Right kidney (tissue), 1 donor: ENCODE results near the gene FNDC3A.

ENCODE experiments used
- DNase-seq: peaks from one replicate; pipeline ENCODE4 v3.0.0-alpha.2; 2016

The FNDC3A gene

DNA sequence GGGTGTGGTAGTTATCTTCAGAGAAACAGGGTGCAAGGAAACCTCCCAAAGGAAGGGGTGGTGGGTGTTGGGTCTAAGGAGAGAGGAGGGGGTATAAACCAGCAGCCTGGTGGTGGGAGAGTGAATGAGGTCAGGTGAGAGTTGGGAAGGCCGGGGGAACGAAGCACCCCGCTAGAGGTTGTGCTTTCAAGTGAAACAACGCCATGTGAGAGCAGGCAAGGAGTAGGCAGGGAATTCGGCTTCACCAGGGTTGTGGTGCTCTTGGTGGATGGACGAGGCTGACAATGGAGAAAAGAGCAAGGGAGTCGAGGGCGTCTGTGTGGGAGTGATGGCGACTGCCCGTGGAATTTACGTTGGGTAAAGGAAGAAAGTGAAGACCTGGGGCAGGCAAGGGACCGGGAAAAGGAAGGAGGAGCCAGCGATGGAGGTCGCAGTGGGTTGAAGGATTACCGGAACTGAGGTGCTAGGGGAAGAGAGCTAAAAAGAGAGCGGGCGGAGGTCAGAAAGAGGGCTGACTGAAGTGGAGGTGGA is 242.3 kb downstream of the FNDC3A start:
- DNase-seq = no peak

DNA sequence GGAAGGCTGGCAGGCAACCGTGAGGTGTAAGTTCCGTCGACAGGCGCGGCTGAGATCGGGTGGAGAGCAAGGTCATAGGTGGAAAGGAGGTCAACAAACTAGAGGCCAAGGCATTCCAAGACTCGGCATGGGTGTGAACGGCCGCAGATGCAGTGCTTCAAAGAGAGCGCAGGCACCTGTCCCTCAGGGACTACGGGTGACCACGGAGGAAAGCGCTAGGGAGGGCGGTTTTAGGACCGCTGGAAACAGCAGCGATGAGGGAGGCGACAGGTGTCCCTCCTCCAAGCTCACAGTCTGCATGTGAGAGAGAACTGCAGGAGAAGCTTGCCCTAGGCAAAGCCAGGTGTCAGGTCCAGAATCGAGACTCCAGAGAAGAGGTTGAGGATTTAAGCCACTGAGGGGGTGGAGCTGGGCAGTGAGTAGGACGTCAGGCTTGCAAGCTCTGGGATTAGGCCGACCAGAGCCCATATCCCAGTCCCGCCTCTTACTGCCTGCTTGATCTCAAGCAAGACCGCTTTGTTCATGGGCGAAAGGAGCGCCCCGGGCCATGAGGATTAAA is 242.9 kb downstream of the FNDC3A start:
- peak; percentile 46 for DNase-seq

DNA sequence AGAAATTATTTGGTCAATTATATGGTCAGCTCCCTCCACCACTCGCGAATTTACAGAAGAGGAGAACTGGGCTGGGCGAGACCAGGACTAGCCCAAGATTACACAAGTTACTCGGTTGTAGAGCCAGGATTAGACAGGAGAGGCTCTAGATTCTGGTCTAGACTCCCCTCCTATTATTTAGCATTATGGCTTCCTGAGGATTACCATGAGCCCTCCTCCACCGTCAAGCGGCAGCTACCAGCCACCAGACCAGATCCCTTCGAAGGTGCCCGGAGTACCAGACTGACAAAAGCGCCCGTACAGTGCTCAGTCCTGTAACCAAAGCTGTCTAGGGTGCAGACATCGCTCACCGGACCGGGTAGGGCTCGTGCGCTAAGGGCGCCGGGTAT is 243.9 kb downstream of the FNDC3A start:
- DNase-seq = no peak

- DNase-seq = peak; percentile 75
These were observed 244.5 kb downstream of the FNDC3A start, which contains the start of gene MLNR for GRCh38 chr13:49220036-49220855. Gene MLNR, plus strand, starts transcription at chr13:49220338. Its CDS starts 0 bp downstream, at chr13:49220338.

GRCh38 chr13:49220856-49221589 is 245.3 kb downstream of the FNDC3A start:
- DNase-seq = peak; percentile 75

DNA sequence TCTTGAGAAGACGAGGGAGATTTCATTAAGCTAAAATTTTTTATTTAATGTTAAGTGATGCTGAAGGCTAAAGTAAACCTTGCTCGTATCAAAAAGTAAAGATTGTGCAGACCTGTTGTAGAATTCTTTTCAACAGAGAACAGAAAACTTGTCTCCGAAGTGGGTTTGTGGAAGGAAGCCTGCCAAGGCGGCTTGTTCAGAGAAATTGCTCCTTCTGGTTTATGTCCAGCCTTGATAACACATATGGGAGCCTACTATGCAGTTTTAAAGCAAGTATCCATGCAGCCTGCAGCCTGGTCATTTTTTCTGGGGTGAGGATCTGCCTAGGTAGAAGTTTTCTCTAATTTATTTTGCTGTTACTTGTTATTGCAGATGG is 245.9 kb downstream of the FNDC3A start:
- no peak for DNase-seq

GRCh38 chr13:49225223-49226042 is 249.7 kb downstream of the FNDC3A start:
- no peak for DNase-seq

DNA sequence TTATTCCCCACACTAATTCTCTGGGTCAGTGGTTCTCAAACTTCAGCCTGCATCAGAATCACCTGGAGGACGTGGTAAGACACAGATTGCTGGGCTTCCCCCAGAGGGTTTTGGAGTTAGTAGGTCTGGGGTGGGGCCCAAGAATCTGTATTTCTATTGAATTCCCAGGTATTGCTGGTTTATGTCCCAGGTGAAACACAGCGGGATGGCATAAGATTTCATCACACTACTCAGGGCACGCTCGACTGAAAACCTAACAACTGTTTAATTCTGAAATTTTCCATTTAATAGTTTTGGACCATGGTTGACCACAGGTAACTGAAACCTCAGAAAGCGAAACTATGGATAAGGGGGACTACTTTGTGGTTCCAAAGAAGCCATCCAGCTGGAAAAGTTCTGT is 250.9 kb downstream of the FNDC3A start:
- no peak for DNase-seq

DNA sequence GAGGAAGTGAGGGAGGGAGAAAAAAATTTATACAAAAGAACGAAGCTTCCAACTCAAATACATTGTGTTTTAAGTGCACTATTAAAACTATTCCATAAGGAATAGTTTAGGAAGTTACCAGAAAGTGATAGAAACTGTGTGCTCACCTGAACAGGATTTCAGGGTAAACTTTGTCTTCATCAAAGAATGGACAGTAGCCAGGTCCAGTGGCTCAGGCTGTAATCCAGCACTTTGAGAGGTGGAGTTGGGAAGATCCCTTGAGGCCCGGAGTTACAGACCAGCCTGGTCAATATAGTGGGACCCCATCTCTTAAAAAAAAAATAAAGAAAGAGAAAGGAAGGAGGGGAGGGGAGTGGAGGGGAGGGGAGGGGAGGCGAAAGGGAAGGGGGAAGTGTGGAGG is 259.0 kb downstream of the FNDC3A start:
- no peak for DNase-seq

- DNase-seq = no peak
These were observed 260.2 kb downstream of the FNDC3A start for GRCh38 chr13:49235856-49236431.

GRCh38 chr13:49238621-49239020 is 262.9 kb downstream of the FNDC3A start:
- DNase-seq = no peak

GRCh38 chr13:49240017-49240416 is 264.3 kb downstream of the FNDC3A start:
- DNase-seq = no peak

GRCh38 chr13:49241296-49241695 is 265.6 kb downstream of the FNDC3A start:
- DNase-seq = no peak

DNA sequence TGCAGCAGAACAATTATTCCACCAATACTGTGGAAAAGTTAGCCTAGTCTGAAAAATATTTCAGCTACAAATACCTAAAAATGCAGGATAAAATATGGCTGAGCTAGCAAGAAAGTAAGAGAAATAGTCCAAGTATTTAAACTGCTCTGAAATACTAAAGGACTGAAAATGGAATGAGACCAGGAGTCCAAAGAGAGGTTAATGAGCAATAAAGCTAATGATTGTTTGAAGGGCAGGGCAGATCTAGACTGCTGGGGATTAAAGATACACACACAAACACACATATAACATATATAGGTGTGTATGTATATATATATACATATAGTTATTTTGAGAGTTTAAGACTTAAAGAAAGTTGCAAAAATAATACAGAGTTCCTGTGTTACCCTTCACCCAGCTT is 269.4 kb downstream of the FNDC3A start:
- DNase-seq = no peak

DNA sequence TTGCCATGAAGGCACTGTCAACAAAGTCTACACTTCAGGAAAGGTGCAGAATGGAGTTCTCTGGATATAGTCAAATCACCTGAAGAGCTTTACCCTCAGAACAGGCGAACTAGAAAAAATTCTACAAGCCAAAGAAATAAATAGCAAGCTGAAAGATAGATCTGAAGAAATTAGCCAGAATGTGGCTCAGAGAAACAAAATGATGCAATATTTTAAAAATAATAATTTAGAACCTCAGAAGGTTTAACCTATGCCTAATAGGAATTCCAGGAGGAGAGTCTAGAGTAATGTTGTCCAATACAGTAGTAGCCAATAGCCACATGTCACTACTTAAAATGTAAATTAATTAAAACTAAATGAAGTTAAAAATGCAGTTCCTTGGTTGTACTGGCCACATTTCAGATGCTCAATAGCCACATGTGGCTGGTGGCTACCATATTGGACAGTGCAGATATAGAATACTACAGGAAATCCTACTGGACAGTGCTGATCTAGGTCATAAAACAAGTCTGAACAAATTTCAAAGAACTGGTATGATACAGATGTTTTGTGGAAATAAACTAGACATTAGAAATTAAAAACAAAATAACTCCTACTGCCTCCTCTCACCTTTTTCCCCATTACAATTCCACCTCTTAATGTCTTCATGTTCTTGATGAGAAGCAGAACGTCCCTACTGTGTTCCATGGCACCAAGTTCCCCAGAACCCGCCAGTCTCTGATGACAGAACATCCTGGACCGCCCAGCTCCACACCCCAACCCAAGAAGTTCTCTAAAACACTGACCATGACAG is 271.3 kb downstream of the FNDC3A start:
- DNase-seq = peak; percentile 3

- DNase-seq = peak; percentile 89
These were observed 272.2 kb downstream of the FNDC3A start, which contains the start of gene CDADC1 for GRCh38 chr13:49247643-49248621. Gene CDADC1, plus strand, starts transcription at chr13:49247925. Its CDS starts 113 bp downstream, at chr13:49248038.

DNA sequence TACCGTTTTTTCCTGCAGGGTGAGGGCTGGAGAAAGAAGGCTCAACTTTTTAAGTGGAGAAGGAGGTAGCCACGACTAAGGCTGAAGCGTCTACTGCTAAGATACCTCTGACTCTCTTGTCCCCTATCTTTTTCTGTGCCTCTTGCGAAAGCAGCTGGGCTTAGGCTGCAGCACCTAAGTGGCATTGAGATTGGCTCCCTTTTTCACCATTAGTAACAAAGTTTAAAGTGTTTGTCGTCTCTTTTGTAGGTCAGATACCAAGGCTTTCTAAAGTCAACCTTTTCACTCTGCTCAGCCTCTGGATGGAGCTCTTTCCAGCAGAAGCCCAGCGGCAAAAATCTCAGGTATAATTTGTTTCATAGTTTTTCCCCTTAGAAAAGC is 272.9 kb downstream of the FNDC3A start:
- no peak for DNase-seq

DNA sequence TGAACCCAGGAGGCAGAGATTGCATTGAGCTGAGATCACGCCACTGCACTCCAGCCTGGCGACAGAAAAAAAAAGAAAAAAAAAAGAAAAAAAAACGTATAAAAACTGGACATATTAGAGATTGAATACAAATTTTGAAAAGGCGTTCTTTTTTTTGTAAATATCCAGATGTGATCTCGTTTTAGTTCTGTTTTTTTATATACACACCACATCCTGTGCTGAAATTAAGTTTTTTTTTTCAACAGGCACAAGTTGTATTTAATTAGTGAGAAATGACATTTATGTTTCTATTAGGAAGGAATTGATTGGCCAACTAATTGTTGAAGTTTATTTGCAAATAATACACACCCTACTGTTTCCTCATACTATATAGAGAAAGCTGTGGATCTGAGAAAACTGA is 275.6 kb downstream of the FNDC3A start:
- DNase-seq = no peak

DNA sequence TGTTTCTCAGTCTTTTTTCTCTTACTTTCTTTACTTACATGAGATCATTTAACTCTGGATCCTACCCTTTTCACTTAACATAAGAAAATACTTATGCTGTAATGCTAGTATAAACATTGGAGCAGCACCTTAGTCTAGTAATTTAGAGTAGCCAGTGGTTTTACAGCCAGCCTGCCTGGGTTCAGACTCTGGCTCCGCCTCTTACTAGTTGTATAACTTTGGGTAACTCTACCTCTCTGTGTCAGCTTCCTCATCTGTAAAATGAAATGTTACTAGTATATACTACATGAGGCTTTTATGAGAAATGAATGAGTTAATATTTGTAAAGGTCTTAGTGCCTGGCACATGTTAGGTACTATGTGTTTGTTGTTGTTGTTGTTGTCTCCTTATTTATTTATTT is 277.6 kb downstream of the FNDC3A start:
- no peak for DNase-seq

GRCh38 chr13:49254007-49254406 is 278.3 kb downstream of the FNDC3A start:
- DNase-seq = no peak
